Activated CD8-positive, alpha-beta memory T cell treated with anti-CD3 and anti-CD28 coated beads for 4 hours (primary cell): ENCODE results near the gene PYGO1.
"Not testable (repeated sequence)": the region's sequence is repeated elsewhere in the genome, so short reads cannot be mapped to it uniquely, and the experiment has no call there.

ENCODE experiments used
- DNase-seq, 2 donors: peaks; one replicate each; pipeline ENCODE4 v3.0.0-alpha.2; 2020; ENCODE audit warnings: low read depth in 2 of 2

The PYGO1 gene

DNA sequence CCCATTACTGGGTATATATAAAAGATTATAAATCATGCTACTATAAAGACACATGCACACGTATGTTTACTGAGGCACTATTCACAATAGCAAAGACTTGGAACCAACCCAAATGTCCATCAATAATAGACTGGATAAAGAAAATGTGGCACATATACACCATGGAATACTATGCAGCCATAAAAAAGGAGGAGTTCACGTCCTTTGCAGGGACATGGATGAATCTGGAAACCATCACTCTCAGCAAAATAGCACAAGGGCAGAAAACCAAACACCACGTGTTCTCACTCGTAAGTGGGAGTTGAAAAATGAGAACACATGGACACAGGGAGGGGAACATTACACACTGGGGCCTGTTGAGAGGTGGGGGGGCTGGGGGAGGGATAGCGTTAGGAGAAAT lies 82.7 kb downstream of the PYGO1 start:
- DNase-seq: not testable (repeated sequence)

DNA sequence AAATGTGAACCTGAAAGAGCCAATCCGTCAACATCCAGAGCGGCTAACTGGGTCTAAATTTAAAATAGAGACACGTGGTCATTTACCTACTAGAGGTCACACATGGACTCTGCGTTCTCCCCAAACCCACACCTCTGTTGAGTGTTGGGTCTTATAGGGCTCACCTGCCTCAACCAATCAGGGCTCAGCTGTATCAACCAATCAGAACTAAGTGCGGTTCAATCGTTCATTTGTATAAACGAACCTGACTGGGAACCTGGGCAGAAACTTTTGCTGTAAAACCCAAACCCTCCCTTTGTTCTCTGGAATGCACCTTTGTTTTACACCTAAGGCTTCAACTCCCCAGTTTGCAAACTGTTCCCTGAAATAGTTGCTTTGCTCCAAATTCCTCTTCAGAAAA lies 89.0 kb downstream of the PYGO1 start:
- no peak for DNase-seq

DNA sequence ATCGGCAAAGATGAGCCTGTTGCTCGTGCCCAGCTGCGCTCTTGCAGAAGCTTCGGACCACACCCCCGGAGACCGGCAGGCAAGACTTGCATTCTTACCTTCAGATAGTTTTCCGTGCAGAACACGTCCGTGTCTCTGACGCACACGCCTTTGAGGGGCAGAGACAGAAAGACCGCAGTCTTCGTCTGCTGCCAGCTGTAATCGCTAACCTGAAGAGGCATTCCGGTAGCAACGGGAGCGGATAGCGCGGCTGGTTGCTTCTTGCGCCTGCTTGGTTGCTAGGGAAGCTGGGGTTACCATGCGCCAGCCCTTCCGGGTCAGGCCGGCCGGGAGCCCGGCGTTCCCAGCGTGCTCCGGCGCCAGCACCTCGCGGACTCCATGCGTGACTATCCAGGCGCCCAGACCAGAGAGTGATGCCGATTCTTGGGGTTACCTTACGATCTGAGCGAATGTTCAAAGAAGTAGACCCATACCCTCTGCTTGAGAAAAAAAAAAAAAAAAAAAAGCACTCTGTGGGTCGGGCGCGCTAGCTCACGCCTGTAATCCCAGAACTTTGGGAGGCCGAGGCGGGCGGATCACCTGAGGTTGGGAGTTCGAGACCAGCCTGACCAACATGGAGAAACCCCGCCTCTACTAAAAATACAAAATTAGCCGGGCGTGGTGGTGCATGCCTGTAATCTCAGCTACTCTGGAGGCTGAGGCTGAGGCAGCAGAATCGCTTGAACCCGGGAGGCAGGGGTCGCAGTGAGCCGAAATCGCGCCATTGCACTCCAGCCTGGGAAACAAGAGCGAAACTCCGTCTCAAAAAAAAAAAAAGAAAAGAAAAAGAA lies 89.8 kb downstream of the PYGO1 start:
- DNase-seq: peak; percentile 41 to 43

DNA sequence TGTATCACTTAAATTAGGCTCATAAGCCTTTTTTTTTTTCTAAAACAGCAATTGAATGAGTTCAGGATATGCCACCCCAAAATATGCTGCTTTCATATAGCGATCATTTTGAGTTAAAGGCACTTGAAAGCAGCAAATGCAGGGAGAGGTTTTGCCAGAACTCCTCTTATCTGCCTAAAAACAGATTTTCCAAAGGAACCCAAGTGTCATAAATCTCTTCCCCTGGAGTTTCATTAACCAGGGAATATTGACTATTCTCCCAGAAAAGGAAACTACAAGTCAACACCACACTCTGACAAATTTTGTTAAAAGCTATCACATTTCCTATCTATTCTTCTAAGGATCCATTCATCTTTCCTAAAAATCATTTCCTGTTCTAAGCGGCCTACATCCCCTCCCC lies 91.4 kb downstream of the PYGO1 start:
- DNase-seq: no peak

DNA sequence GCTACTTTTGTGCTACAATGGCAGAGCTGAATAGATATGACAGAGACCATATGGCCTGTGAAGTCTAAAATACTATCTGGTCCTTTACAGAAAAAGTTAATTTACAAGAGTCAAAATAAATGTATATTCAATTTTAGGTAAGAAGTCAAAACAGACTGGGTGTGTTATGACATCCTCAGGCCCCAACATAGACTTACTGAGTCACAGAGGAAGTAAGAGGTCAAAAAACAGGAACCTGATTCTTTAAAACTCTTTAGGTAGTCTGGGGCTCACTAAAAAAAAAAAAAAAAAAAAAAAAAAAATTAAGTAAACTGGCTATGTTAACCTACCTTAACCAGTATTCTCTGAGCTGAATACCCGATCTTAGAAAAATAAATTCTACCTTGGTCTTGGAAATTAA lies 93.2 kb downstream of the PYGO1 start:
- DNase-seq: no peak

DNA sequence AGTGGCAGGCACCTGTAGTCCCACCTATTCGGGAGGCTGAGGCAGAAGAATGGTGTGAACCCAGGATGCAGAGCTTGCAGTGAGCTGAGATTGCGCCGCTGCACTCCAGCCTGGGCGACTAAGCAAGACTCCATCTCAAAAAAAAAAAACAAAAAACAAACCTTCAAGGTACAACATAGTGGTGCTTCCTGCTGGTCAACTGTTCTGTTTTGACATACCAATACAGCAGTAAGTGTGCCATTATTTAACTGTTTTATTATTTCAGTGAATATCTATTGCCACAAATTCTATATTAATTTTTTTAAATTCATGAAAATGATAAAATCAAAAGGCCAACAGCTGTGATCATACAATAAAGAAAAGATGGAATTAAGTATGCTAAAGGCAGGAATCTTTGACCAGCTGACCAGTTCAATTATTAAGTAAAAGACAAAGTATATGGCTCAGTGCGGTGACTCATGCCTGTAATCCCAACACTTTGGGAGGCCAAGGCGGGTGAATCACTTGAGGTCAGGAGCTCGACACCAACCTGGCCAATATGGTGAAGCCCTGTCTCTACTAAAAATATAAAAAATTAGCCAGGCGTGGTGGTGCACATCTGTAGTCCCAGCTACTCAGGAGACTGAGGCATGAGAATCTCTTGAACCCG lies 99.1 kb downstream of the PYGO1 start:
- DNase-seq: not testable (repeated sequence)
